Endometrium (tissue), 2 donors: ENCODE measurements around the gene SRC.

Experiments
- FAIRE-seq: peaks from 2 replicates; lab custom pipeline; 2012; peaks lifted over from hg19 to GRCh38; lab: Jason Lieb, UNC
- donor health status: control.
- donor health status: control.

SRC gene

GRCh38 chr20:37414224-37415035 is 68.5 kb downstream of the SRC start:
- no peak for FAIRE-seq

GRCh38 chr20:37415118-37416085 is 69.5 kb downstream of the SRC start:
- no peak for FAIRE-seq

- FAIRE-seq: no peak
Measured at GRCh38 chr20:37416100-37416847, 70.3 kb downstream of the SRC start.

DNA sequence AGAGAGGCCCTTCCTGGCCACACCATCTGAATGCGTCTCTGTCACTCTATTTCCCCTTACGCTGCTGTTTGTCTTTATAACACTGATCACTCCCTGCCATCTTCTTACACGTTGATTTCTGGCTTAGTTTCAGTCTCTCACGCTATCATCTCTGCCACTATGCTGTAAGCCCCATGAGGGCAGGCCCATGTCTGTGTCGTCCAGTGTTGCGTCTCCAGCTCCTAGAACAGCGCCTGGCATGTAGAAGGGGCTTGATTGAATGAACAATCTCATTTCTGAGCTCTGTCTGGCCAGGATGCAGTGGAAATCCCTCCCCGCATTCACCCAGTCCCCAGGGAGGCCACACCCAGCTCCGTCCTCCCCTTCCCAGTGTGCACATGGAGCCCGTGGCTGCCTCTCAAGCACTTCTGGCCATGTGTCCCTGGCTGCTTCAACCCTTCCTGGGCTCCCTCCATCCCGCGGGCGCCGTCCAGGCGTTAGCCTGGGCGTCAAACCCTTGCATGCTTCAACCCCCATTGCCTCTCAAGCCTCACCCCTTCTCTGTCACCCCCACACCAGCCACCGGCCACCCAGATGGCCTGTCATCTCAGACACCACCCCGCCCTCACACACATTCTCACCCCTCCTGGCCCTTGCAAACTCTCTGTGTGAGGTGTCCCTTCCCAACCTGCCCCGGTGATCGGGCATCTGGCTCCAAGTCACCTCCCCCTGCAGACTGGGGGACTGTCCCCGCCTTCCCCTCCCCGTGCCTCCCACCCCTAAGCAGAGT is 71.1 kb downstream of the SRC start:
- FAIRE-seq: no peak

DNA sequence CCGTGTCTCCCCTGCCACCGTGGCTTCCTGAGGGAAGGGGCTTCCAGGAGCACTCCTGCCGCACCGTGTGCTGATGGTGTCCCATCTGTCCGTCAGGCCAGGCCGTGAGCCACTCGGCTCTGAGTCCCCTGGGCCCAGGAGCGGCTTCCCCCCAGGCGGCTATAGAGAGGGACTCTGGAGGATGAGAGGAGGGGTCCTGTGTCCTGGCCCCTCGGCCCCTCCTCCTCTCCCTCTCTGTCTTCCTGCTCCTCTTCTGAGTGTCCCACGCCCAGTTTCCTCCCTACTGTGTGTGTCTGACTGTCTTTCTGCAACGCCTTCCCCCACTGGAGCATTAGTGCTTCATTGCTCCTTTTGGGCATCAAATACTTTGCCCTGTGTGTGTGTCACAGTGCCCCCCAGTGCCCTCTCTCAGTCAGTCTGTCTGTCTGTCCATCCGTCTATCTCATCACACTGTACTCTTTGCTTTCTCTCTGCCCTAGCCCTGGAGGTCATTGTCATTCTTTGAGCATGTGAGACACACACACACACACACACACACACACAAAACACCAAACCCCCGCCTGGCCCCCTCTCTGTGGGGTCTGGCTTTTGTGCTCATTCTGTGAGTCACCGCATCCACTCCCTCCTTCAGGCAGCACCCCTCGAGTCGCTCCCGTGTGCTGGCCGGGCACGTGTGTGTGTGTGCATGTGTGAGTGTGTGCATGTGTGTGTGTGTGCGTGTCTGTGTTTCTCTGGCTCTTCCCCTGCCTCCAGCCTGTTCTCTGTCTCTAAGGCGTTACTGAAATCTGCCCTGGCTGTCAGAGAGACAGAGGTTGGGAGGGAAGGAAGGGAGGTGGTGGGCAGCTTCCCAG is 71.9 kb downstream of the SRC start:
- FAIRE-seq: no peak

DNA sequence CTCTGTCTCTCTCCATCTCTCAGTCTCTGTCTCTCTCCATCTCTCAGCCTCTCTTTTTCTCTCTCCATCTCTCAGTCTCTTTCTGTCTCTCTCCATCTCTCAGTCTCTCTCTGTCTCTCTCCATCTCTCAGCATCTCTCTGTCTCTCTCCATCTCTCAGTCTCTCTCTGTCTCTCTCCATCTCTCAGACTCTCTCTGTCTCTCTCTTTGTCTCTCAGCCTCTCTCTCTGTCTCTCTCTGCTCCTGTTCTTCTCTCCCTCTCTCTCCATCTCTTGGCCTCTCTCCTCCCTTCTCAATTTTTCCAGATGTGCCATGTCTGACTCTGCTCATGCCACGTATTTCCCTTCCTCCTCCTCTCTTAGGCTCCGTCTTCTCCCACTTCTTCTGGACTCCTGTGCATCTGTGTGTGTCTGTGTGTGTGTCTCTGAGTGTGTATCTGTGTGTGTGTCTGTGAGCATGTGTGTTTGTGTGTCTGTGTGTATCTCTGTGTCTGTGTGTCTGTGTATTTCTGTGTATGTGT is 72.7 kb downstream of the SRC start:
- no peak for FAIRE-seq

DNA sequence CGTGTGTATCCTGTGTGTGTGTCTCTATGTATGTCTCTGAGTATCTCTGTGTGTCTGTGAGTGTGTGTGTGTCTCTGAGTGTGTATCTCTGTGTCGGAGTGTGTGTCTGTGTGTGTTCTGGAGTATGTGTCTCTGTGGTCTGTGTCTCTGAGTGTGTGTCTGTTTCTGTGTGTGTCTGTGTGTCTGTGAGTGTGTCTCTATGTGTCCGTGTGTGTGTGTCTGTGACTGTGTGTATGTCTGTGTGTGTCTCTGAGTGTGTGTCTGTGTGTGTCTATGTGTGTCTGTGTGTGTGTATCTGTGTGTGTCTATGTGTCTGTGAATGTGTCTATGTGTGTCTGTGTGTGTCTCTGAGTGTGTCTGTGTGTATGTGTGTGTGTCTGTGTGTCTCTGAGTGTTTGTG is 73.4 kb downstream of the SRC start:
- no peak for FAIRE-seq

- no peak for FAIRE-seq
Measured at GRCh38 chr20:37419774-37420542, 74.0 kb downstream of the SRC start.

DNA sequence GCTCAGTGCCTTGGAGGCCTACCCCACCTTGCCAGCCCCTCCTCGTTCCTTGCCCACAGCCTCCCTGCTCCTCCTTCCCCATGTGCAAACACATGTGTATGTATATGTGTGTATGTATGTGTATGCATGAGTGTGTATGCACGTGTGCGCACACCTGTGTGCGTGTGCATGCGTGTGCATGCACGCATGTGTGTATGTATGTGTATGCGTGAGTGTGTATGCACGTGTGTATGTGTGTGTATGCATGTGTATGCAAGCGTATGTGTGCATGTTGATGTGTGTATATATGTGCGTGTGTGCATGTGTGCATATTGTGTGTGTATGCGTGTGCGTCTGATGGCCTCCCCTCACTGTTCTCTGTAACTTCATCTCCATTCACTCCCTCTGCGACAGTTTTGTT is 74.7 kb downstream of the SRC start:
- no peak for FAIRE-seq

DNA sequence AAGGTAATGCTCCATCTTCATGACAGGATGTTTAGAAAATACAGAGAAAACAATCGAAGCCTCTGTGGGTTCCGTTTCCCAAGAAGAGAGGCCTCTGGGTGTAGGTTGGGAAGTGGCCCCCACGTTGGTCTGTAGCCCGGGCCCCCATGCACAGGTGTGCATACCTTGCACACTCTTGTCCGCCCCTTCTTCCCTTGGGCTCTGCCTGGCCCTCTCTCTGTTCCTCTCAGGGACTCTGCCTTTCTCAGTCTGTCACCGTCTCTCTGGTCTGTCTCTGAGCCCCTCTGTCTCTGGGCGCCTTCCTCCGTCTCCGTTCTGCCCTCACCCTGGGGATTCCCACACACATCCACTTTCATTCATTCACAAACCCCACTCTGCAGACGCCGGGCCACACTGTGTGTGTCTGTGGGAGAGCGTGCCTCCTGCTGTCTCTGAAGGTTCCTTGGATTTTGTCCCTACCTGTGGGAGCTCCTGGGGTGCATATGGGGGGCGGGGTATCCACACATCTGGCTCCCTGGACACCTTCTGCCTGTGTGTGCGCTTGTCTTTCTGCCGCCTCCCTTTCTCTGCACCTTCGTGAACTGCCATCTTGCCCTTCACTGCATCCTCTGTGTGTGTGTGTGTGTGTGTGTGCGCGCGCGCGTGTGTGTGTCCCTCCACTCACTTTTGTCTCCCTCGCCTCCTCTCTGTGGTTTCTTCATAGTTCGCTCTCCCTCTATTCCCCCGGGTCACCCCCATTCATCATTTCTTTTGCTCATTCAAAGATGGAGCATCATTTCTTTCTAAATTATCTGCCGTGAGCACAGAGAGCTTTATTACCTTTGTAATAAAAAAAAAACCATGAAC is 75.3 kb downstream of the SRC start:
- no peak for FAIRE-seq

- no peak for FAIRE-seq
Measured at GRCh38 chr20:37421988-37422387, 76.0 kb downstream of the SRC start.

DNA sequence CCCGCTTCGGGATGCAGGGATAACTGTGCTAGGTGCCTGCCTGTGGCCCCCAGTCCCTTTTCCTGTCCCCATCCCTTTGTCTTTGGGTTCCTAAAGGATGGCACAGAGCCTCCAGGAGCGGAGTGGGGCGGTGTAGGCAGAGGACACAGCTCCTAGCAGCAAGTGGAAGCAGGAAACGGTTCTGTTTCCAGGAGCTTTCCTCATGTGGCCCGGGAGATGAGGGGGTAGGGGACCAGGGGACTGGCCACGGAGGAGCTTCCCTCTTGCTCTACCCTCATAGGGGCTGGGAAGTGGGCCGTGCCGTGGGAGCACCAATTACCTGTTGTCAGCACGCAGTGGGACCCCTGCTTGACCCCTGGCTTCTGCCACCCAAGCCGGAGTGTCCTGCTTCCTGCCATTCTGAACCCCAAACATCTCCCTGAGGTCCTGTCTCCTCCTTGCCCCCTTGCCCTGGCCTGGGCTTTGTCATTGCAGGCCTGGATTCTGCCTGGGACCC is 76.9 kb downstream of the SRC start:
- no peak for FAIRE-seq

- no peak for FAIRE-seq
Measured at GRCh38 chr20:37423545-37423944, 77.6 kb downstream of the SRC start.

DNA sequence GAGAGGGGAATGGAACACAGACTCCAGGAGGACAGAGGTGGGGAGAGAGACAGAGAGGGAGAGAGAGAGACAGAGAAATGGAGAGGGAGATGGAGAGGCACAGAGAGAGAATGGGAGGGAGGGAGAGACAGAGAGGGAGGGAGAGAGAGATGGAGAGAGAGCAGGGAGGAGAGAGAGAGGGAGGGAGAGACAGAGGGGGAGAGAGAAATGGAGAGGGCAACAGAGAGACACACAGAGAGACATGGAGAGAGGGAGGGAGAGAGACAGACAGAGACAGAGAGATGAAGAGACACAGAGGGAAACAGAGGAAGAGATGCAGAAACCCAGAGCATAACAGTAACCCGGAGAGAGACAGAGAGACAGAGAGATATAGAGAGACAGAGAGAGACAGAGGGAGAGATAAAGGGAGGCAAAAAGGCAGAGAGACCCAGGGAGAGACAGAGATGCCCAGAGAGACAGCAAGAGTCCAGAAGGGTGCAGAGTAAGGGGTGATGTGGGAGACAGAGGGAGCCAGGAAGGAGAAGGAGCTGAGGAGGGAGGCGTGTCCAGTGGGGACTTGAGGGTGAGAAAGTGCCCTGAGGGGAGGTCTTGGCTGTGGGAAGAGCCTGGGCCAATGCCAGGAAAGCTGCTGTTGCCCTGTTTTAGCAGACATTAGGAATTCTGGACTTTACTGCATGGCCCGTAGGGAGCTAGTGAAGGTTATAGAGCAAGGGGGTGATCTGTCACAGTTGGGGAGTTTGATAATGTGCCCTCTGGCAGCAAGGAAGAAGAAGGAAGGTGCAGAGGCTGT is 78.3 kb downstream of the SRC start:
- FAIRE-seq: no peak

DNA sequence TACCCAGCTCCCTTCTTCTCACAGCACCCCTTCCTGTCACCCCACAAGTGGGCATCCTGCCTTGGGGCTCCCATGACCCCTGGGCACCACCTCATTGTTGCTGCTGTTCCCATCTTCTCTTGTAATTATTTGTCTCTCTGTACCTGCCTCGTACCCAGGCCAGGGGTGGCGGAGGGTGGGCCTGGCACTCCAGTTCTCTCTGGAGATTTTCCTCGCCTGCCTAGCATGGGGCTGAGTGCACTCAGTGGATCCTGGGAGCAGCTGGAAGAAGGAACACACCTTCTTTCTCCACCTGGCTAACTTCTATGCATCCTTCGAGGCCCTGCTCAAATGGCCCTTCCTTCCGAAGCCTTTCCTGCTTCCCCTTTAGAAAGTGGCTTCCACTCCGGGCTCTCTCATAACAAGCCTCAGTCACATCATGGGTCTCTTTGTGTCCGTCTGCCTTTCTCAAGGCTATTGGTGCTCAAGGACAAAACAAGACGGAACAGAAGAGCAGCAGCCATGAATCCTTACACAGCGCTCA is 79.2 kb downstream of the SRC start:
- no peak for FAIRE-seq

GRCh38 chr20:37426106-37426505 is 80.2 kb downstream of the SRC start:
- FAIRE-seq: no peak

DNA sequence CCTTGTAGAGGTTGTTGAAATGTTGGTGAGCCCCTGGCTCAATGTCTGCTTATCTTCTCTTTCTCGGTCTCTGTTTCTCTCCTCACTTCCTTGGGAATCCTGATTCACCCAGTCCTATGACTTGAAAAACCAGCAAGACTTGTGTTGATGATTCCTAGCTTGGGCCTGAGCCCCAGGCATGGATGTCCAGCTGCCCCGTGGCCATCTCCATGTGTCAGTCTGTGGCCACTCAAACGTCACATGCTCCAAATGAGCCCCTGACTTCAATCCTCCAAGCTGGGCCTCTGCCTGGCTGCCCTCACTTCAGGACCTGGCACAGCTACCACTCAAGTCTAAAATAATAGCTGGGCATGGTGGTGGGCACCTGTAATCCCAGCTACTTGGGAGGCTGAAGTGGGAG is 81.0 kb downstream of the SRC start:
- no peak for FAIRE-seq
